Measurements from ENCODE around the gene PDK4.
"Not testable (repeated sequence)": the region's sequence is repeated elsewhere in the genome, so short reads cannot be mapped to it uniquely, and the experiment has no call there.

The PDK4 gene

GRCh38 chr7:95558864-95559263 lies 37.5 kb downstream of the PDK4 start:
- DNase-seq = no peak

- no peak for DNase-seq
These were observed 39.5 kb downstream of the PDK4 start for GRCh38 chr7:95556777-95557176.

GRCh38 chr7:95553939-95554338 lies 42.4 kb downstream of the PDK4 start:
- DNase-seq = no peak

GRCh38 chr7:95552010-95552926 lies 44.0 kb downstream of the PDK4 start:
- DNase-seq = not testable (repeated sequence)

- no peak for DNase-seq
These were observed 45.8 kb downstream of the PDK4 start for GRCh38 chr7:95550546-95550945.

GRCh38 chr7:95549818-95550529 lies 46.3 kb downstream of the PDK4 start:
- DNase-seq = no peak

GRCh38 chr7:95547361-95548348 lies 48.7 kb downstream of the PDK4 start:
- no peak for DNase-seq

GRCh38 chr7:95546647-95547046 lies 49.7 kb downstream of the PDK4 start:
- DNase-seq = no peak

- DNase-seq = no peak
These were observed 50.6 kb downstream of the PDK4 start for GRCh38 chr7:95545673-95546072.

GRCh38 chr7:95545007-95545615 lies 51.2 kb downstream of the PDK4 start:
- no peak for DNase-seq

GRCh38 chr7:95544171-95544570 lies 52.1 kb downstream of the PDK4 start:
- no peak for DNase-seq

- DNase-seq = no peak
These were observed 53.0 kb downstream of the PDK4 start for GRCh38 chr7:95543312-95543711.

GRCh38 chr7:95540366-95540765 lies 56.0 kb downstream of the PDK4 start:
- no peak for DNase-seq

- no peak for DNase-seq
These were observed 56.9 kb downstream of the PDK4 start for GRCh38 chr7:95539426-95539825.

- DNase-seq = no peak
These were observed 58.8 kb downstream of the PDK4 start for GRCh38 chr7:95537468-95537867.

- no peak for DNase-seq
These were observed 59.5 kb downstream of the PDK4 start for GRCh38 chr7:95536656-95537311.

GRCh38 chr7:95535662-95536061 lies 60.7 kb downstream of the PDK4 start:
- DNase-seq = no peak

- DNase-seq = no peak
These were observed 61.5 kb downstream of the PDK4 start for GRCh38 chr7:95534796-95535195.
